Erythroblast (primary cell): ENCODE measurements around the gene CDH2.

Source experiments
- GATA1 ChIP-seq: IDR thresholded peaks from 2 replicates; pipeline ENCODE4 v1.6.1; 2011; ENCODE audit warnings: low read depth, mild to moderate bottlenecking, control low read depth, low read length, moderate library complexity
- POLR2A ChIP-seq: IDR thresholded peaks from 2 replicates; pipeline ENCODE4 v1.6.1; 2011; ENCODE audit warnings: mild to moderate bottlenecking, low read length

GRCh38 chr18:28045880-28046279, 131.1 kb downstream of the CDH2 start:
- TF ChIP-seq POLR2A, result no peak
- no peak for TF ChIP-seq GATA1
